ENCODE data around the gene CTSC. TPM values are rescaled to one million over a fixed set of nuclear protein-coding genes. Genes with fewer than 3 reads are reported as not detected.

Gene CTSC
- total and polyA plus RNA-seq, 12 donors, result 6.3 to 161 (median 15.1) TPM

GRCh38 chr11:88379130-88379529 lies 41.6 kb upstream of the CTSC start:
- Histone ChIP-seq H3K9me3 (no peaks in the 10 kb centered on the region), H3K36me3 (no peaks in the 10 kb centered on the region), H3K4me1 (no peaks in the 10 kb centered on the region), H3K4me3 (no peak overlapping the region), H3K27ac (no peak overlapping the region), H3K27me3 (no peaks in the 10 kb centered on the region)
- 95 to 98% methylated on average over 3 of the region's 3 CpGs for WGBS, 2 donors
- no peak for TF ChIP-seq CTCF (IDR thresholded peaks at IDR 0.05)
- no peak for DNase-seq
- ATAC-seq, result no peak
- intact Hi-C loops (cut with DNase I), result no loop called here

- intact Hi-C loops (cut with DNase I), result no loop called here
- Histone ChIP-seq H3K4me3 (no peak overlapping the region), H3K9me3 (no peaks in the 10 kb centered on the region), H3K27ac (no peak overlapping the region), H3K4me1 (no peaks in the 10 kb centered on the region), H3K27me3 (no peaks in the 10 kb centered on the region), H3K36me3 (no peaks in the 10 kb centered on the region)
- ATAC-seq, result no peak
- DNase-seq, result no peak
- 88 to 89% methylated on average over 4 of the region's 4 CpGs for WGBS, 2 donors
- TF ChIP-seq CTCF (IDR thresholded peaks at IDR 0.05), result no peak
Observed at GRCh38 chr11:88378422-88379066, 41.0 kb upstream of the CTSC start.

GRCh38 chr11:88377646-88378045 lies 40.1 kb upstream of the CTSC start:
- no peak for TF ChIP-seq CTCF (IDR thresholded peaks at IDR 0.05)
- H3K36me3 ChIP-seq, result no peaks in the 10 kb centered on the region
- intact Hi-C loops (cut with DNase I), result no loop called here
- H3K4me1 ChIP-seq, result no peaks in the 10 kb centered on the region
- no peaks in the 10 kb centered on the region for H3K27me3 ChIP-seq
- H3K27ac ChIP-seq, result no peak overlapping the region
- H3K4me3 ChIP-seq, result no peak overlapping the region
- ATAC-seq, result no peak
- H3K9me3 ChIP-seq, result no peaks in the 10 kb centered on the region
- DNase-seq, result no peak

GRCh38 chr11:88377144-88377543 lies 39.6 kb upstream of the CTSC start:
- Histone ChIP-seq H3K4me3 (no peak overlapping the region), H3K9me3 (no peaks in the 10 kb centered on the region), H3K4me1 (no peaks in the 10 kb centered on the region), H3K27ac (no peak overlapping the region), H3K27me3 (no peaks in the 10 kb centered on the region), H3K36me3 (no peaks in the 10 kb centered on the region)
- ATAC-seq (no peak), DNase-seq (no peak)
- intact Hi-C loops (cut with DNase I), result no loop called here
- no peak for TF ChIP-seq CTCF (IDR thresholded peaks at IDR 0.05)
- WGBS, 2 donors, result 79 to 80% methylated on average over 2 of the region's 2 CpGs

Measured in heart right ventricle (tissue), 16 donors.